Measurements from ENCODE around the gene KLHDC7A. TPM values are rescaled to one million over a fixed set of nuclear protein-coding genes. Genes with fewer than 3 reads are reported as not detected.

KLHDC7A gene
- total RNA-seq, 2 donors from 2014 or later: 0.11 TPM; not detected in 1

DNA sequence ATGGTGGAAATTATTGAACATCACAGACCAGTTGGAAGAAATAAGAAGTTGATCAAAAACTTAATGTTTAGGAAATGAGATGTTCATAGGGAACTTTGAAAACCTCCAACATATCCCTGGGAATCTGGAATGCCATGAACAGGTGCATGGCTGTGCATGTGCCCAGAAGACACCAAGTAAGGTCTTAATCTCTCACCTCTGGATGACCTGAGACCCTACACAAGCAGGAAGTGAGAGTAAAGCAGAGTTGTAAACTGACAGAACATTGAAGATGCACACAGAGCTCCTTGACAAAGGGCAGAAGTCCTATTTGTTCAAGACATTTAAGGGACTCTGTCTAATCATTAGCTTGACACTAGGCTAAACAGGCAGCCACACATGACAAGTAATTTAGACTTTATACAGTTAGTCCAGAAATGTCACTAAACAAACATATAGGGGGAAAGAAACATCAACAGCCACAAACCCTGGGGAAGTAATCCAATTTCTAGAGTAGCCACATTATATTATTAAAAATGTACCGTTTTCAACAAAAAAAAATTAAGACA lies 34.5 kb downstream of the KLHDC7A start:
- Histone ChIP-seq H3K36me3 (no peaks in the 10 kb centered on the region), H3K27ac (no peak overlapping the region), H3K9me3 (peaks cover 0 to 29% of the 10 kb centered on the region in 2 donors), H3K4me1 (no peaks in the 10 kb centered on the region), H3K27me3 (no peaks in the 10 kb centered on the region), H3K4me3 (no peak overlapping the region)
- TF ChIP-seq, protein P1, sequence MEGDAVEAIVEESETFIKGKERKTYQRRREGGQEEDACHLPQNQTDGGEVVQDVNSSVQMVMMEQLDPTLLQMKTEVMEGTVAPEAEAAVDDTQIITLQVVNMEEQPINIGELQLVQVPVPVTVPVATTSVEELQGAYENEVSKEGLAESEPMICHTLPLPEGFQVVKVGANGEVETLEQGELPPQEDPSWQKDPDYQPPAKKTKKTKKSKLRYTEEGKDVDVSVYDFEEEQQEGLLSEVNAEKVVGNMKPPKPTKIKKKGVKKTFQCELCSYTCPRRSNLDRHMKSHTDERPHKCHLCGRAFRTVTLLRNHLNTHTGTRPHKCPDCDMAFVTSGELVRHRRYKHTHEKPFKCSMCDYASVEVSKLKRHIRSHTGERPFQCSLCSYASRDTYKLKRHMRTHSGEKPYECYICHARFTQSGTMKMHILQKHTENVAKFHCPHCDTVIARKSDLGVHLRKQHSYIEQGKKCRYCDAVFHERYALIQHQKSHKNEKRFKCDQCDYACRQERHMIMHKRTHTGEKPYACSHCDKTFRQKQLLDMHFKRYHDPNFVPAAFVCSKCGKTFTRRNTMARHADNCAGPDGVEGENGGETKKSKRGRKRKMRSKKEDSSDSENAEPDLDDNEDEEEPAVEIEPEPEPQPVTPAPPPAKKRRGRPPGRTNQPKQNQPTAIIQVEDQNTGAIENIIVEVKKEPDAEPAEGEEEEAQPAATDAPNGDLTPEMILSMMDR (IDR thresholded peaks at IDR 0.05): no peak
- no peak for DNase-seq (ENCODE audit: low spot score)

DNA sequence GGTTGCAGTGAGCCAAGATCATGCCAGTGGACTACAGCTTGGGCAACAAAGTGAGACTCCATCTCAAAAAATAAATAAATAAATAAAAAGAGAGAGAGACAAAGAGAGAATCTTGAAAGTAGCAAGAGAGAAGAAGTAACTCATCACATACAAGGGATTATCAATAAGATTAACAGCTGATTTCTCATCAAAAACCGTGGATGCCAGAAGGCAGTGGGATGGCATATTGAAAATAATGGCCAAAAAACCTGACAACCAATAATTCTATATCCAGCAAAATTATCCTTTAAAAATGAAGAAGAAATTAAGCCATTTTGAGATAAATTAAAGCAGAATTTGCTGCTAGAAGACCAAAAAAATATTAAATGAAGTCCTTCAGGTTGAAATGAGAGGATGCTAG lies 35.7 kb downstream of the KLHDC7A start:
- TF ChIP-seq, protein P1 (IDR thresholded peaks at IDR 0.05): no peak
- no peaks in the 10 kb centered on the region for H3K27me3 ChIP-seq
- no peak overlapping the region for H3K27ac ChIP-seq
- no peaks in the 10 kb centered on the region for H3K36me3 ChIP-seq
- H3K9me3 ChIP-seq: peaks cover 0 to 29% of the 10 kb centered on the region in 2 donors
- no peaks in the 10 kb centered on the region for H3K4me1 ChIP-seq
- no peak overlapping the region for H3K4me3 ChIP-seq
- DNase-seq (ENCODE audit: low spot score): no peak

DNA sequence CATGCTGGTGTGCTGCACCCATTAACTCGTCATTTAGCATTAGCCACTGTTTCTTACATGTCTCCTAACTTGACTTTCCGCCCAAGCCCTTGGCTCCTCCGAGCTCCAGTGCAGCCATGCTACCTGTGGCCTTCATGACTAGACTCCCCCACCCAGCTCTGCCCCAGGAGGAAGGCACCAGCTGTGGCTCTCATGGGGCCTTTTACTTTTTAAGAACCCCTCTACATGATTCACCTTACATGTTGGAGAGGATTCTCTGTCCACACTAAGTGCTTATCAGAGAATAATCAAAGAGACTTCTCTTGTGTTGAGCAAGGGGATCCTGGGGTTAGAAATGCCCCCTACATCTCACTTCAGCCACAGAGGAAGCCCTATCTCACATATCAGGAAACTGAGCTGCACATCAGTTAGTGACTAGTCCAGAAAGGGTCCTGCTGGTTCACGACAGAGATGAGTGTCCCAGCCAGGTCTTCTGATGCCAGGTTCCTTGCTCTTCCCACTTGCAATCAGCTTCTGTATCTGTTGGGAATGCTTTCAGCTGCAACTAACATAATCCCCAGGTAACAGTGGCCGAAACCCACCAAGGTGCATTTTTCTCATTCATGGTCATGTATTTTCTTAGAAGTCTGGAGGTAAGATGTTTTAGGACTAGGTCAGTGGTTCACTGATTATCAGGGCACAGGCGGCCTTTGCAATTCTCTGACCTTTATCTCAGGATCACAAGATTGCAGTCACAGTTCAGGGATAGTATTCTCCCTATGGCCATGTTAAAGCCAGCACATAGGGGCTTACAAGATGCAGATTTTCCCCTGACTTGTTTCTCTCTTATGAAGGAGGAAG lies 45.9 kb downstream of the KLHDC7A start:
- no peak overlapping the region for H3K4me3 ChIP-seq
- H3K27me3 ChIP-seq: no peaks in the 10 kb centered on the region
- no peak for DNase-seq (ENCODE audit: low spot score)
- H3K4me1 ChIP-seq: no peaks in the 10 kb centered on the region
- TF ChIP-seq, protein P1 (IDR thresholded peaks at IDR 0.05): no peak
- no peak overlapping the region for H3K27ac ChIP-seq
- H3K9me3 ChIP-seq: peaks cover 0 to 9% of the 10 kb centered on the region in 2 donors
- no peaks in the 10 kb centered on the region for H3K36me3 ChIP-seq

DNA sequence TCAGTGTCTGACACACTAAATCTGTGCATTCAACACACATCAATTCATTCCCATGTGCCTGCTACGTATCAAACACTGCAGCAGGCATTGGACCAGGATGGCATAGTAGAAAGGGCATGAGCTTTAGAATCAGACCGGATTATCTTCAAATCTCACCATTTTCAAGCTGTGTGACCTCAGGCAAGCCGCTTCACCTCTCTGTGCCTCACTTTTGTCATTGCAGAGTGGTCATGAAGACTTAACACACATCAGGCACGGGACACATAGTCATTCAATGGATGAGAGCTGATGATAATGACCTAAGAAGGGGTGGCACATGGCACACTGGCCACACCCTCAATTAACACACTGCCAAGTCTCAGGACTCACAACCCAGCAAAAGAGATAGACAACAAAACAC lies 46.8 kb downstream of the KLHDC7A start:
- Histone ChIP-seq H3K9me3 (peaks cover 0 to 6% of the 10 kb centered on the region in 2 donors), H3K36me3 (no peaks in the 10 kb centered on the region), H3K4me3 (no peak overlapping the region), H3K27ac (no peak overlapping the region), H3K27me3 (no peaks in the 10 kb centered on the region), H3K4me1 (no peaks in the 10 kb centered on the region)
- TF ChIP-seq, protein P1 (IDR thresholded peaks at IDR 0.05): no peak
- DNase-seq (ENCODE audit: low spot score): no peak

DNA sequence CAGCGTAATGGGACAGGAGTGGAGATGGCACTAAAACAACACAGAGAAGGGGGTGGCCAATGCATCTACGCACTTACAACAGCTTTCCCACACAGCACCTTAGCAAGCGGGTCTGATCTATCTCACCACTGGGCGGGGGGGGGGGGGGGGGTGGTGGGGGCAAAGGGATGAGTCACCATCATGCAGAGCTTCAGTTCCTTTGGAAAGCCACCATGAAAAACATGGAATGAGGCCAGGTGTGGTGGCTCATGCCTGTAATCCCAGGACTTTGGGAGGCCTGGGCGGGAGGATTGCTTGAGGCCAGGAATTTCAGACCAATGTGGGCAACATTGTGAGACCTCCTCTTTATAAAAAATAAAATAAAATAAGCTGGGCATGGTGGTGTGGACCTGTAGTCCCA lies 47.2 kb downstream of the KLHDC7A start:
- Histone ChIP-seq H3K4me1 (no peaks in the 10 kb centered on the region), H3K9me3 (peaks cover 0 to 2% of the 10 kb centered on the region in 2 donors), H3K27me3 (no peaks in the 10 kb centered on the region), H3K27ac (no peak overlapping the region), H3K4me3 (no peak overlapping the region), H3K36me3 (no peaks in the 10 kb centered on the region)
- no peak for DNase-seq (ENCODE audit: low spot score)
- TF ChIP-seq, protein P1 (IDR thresholded peaks at IDR 0.05): no peak
